HUES6 (cell line): ENCODE results near the gene PDGFA.

Source experiments
- H3K27ac ChIP-seq: 2 replicates; pipeline ENCODE4 v1.7.0; 2013; ENCODE audit warnings: low read depth, mild to moderate bottlenecking, low read length, inconsistent platforms
- H3K27me3 ChIP-seq: 2 replicates; pipeline ENCODE4 v1.6.1; 2013; ENCODE audit warnings: low read length; ENCODE audit not compliant: control insufficient read depth, insufficient read depth
- H3K36me3 ChIP-seq: 2 replicates; pipeline ENCODE4 v1.6.1; 2013; ENCODE audit warnings: low read length; ENCODE audit not compliant: control insufficient read depth, insufficient read depth
- H3K4me1 ChIP-seq: 2 replicates; pipeline ENCODE4 v1.6.1; 2013; ENCODE audit warnings: low read length; ENCODE audit not compliant: control insufficient read depth, insufficient read depth
- H3K4me3 ChIP-seq: 2 replicates; pipeline ENCODE4 v1.5.1; 2013; ENCODE audit warnings: low read depth, low read length
- H3K9ac ChIP-seq: one replicate; pipeline ENCODE4 v1.6.1; 2013; ENCODE audit warnings: mild to moderate bottlenecking, low read length
- H3K9me3 ChIP-seq: 2 replicates; pipeline ENCODE4 v1.6.1; 2013; ENCODE audit warnings: low read depth, low read length; ENCODE audit not compliant: control insufficient read depth, insufficient read depth

The PDGFA gene

GRCh38 chr7:451255-452225, 68.1 kb downstream of the PDGFA start:
- Histone ChIP-seq H3K27me3 (peaks cover 43% of the 10 kb centered on the region), H3K4me3 (peak overlapping the region; percentile 41), H3K36me3 (no peaks in the 10 kb centered on the region), H3K4me1 (peaks cover 18% of the 10 kb centered on the region), H3K27ac (no peak overlapping the region), H3K9me3 (no peaks in the 10 kb centered on the region), H3K9ac (peak overlapping the region; percentile 5)

- peaks cover 18% of the 10 kb centered on the region for H3K4me1 ChIP-seq
- no peak overlapping the region for H3K27ac ChIP-seq
- H3K27me3 ChIP-seq: peaks cover 43% of the 10 kb centered on the region
- no peak overlapping the region for H3K4me3 ChIP-seq
- H3K9me3 ChIP-seq: no peaks in the 10 kb centered on the region
- no peak overlapping the region for H3K9ac ChIP-seq
- no peaks in the 10 kb centered on the region for H3K36me3 ChIP-seq
Measured at GRCh38 chr7:450741-451140, 68.9 kb downstream of the PDGFA start.

- no peaks in the 10 kb centered on the region for H3K36me3 ChIP-seq
- H3K27ac ChIP-seq: no peak overlapping the region
- no peak overlapping the region for H3K4me3 ChIP-seq
- H3K9me3 ChIP-seq: no peaks in the 10 kb centered on the region
- peaks cover 23% of the 10 kb centered on the region for H3K4me1 ChIP-seq
- no peak overlapping the region for H3K9ac ChIP-seq
- H3K27me3 ChIP-seq: peaks cover 43% of the 10 kb centered on the region
Measured at GRCh38 chr7:450036-450435, 69.6 kb downstream of the PDGFA start.

GRCh38 chr7:449324-450019, 70.2 kb downstream of the PDGFA start:
- no peak overlapping the region for H3K27ac ChIP-seq
- peaks cover 23% of the 10 kb centered on the region for H3K4me1 ChIP-seq
- H3K4me3 ChIP-seq: no peak overlapping the region
- no peaks in the 10 kb centered on the region for H3K36me3 ChIP-seq
- H3K9me3 ChIP-seq: no peaks in the 10 kb centered on the region
- peaks cover 43% of the 10 kb centered on the region for H3K27me3 ChIP-seq
- H3K9ac ChIP-seq: no peak overlapping the region

GRCh38 chr7:447523-447922, 72.1 kb downstream of the PDGFA start:
- H3K27ac ChIP-seq: no peak overlapping the region
- H3K4me3 ChIP-seq: no peak overlapping the region
- H3K4me1 ChIP-seq: peaks cover 16% of the 10 kb centered on the region
- H3K36me3 ChIP-seq: no peaks in the 10 kb centered on the region
- no peak overlapping the region for H3K9ac ChIP-seq
- H3K9me3 ChIP-seq: no peaks in the 10 kb centered on the region
- peaks cover 27% of the 10 kb centered on the region for H3K27me3 ChIP-seq
